ENCODE measurements around the gene PRR9. TPM values are rescaled to one million over a fixed set of nuclear protein-coding genes. Genes with fewer than 3 reads are reported as not detected.

PRR9 gene
- polyA plus RNA-seq, 1 experiment, result not detected

GRCh38 chr1:153190373-153190772 is 27.0 kb upstream of the PRR9 start:
- no peak for DNase-seq (ENCODE audit: low read depth)
- POLR2A ChIA-PET, result no interaction called here
- H3K4me3 ChIP-seq (ENCODE audit: low read depth, low read length), result no peak overlapping the region
- no peaks in the 10 kb centered on the region for H3K27me3 ChIP-seq (ENCODE audit: control insufficient read depth, insufficient read depth, low read length)
- H3K36me3 ChIP-seq (ENCODE audit: control insufficient read depth, insufficient read depth, low read length), result no peaks in the 10 kb centered on the region
- CTCF ChIA-PET, result no interaction called here
- TF ChIP-seq CTCF (IDR thresholded peaks at IDR 0.05; ENCODE audit: insufficient read depth, low read depth, low read length), result no peak

- no peak for TF ChIP-seq CTCF (IDR thresholded peaks at IDR 0.05; ENCODE audit: insufficient read depth, low read depth, low read length)
- no peak overlapping the region for H3K4me3 ChIP-seq (ENCODE audit: low read depth, low read length)
- H3K27me3 ChIP-seq (ENCODE audit: control insufficient read depth, insufficient read depth, low read length), result no peaks in the 10 kb centered on the region
- POLR2A ChIA-PET, result no interaction called here
- no peaks in the 10 kb centered on the region for H3K36me3 ChIP-seq (ENCODE audit: control insufficient read depth, insufficient read depth, low read length)
- CTCF ChIA-PET, result interaction anchor here (0.8 to 1.6 kb wide), 3 partner anchors 10 to 36 kb away, joined by 3 to 5 read pairs (median 4); no protein-coding TSS in a partner anchor
- no peak for DNase-seq (ENCODE audit: low read depth)
Observed at GRCh38 chr1:153192697-153193096, 24.7 kb upstream of the PRR9 start.

- no peak for DNase-seq (ENCODE audit: low read depth)
- no peaks in the 10 kb centered on the region for H3K36me3 ChIP-seq (ENCODE audit: control insufficient read depth, insufficient read depth, low read length)
- ChIA-PET CTCF (no interaction called here), POLR2A (no interaction called here)
- TF ChIP-seq CTCF (IDR thresholded peaks at IDR 0.05; ENCODE audit: insufficient read depth, low read depth, low read length), result no peak
- no peak overlapping the region for H3K4me3 ChIP-seq (ENCODE audit: low read depth, low read length)
- H3K27me3 ChIP-seq (ENCODE audit: control insufficient read depth, insufficient read depth, low read length), result no peaks in the 10 kb centered on the region
Observed at GRCh38 chr1:153194331-153195050, 22.9 kb upstream of the PRR9 start.

DNA sequence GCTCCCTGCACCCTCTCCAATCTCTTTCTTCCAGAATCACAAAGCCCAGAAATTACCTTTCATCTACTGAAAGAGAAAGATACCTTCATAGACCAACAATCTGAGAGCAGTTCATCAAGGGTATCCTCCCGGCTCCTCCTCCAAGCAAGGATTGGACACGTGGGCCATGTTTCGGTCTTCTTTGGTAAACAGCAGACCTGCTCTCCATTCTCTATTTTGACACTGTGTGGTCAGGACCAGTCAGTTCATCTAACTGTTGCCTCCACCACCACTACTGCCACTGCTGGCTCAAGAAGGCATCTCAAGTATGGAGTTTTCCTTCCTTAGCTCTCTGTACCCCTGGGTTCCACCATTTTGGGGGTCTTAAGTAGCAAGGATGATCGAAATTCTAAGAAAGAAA is 22.2 kb upstream of the PRR9 start:
- H3K36me3 ChIP-seq (ENCODE audit: control insufficient read depth, insufficient read depth, low read length), result no peaks in the 10 kb centered on the region
- H3K27me3 ChIP-seq (ENCODE audit: control insufficient read depth, insufficient read depth, low read length), result no peaks in the 10 kb centered on the region
- DNase-seq (ENCODE audit: low read depth), result no peak
- no peak for TF ChIP-seq CTCF (IDR thresholded peaks at IDR 0.05; ENCODE audit: insufficient read depth, low read depth, low read length)
- H3K4me3 ChIP-seq (ENCODE audit: low read depth, low read length), result no peak overlapping the region
- ChIA-PET CTCF (no interaction called here), POLR2A (no interaction called here)

GRCh38 chr1:153202006-153202405 is 15.4 kb upstream of the PRR9 start:
- TF ChIP-seq CTCF (IDR thresholded peaks at IDR 0.05; ENCODE audit: insufficient read depth, low read depth, low read length), result no peak
- CTCF ChIA-PET, result no interaction called here
- no peak for DNase-seq (ENCODE audit: low read depth)
- POLR2A ChIA-PET, result no interaction called here
- H3K4me3 ChIP-seq (ENCODE audit: low read depth, low read length), result no peak overlapping the region
- H3K36me3 ChIP-seq (ENCODE audit: control insufficient read depth, insufficient read depth, low read length), result no peaks in the 10 kb centered on the region
- no peaks in the 10 kb centered on the region for H3K27me3 ChIP-seq (ENCODE audit: control insufficient read depth, insufficient read depth, low read length)

All from BJ (cell line).